Fibroblast of villous mesenchyme (primary cell): ENCODE results near the gene TBX6. TPM values are rescaled to one million over a fixed set of nuclear protein-coding genes. Genes with fewer than 3 reads are reported as not detected.

ENCODE experiments used
- DNase-seq: peaks from one replicate; pipeline ENCODE4 v3.0.0-alpha.2; 2010; ENCODE audit warnings: low read depth
- H3K4me3 ChIP-seq: 2 replicates; pipeline ENCODE4 v1.5.1; 2011; ENCODE audit warnings: low read depth, mild to moderate bottlenecking, low read length
- CTCF ChIP-seq: IDR thresholded peaks from 2 replicates; pipeline ENCODE4 v1.5.1; 2012; ENCODE audit warnings: low read depth, mild to moderate bottlenecking, low read length; ENCODE audit not compliant: insufficient read depth
- total RNA-seq: library from RNA; depleted of rRNA; stranded (reverse); fragments of >200 nt; gene quantifications from 2 replicates; pipeline ENCODE4 v1.2.3, GENCODE V29; 2012

TBX6 gene
- 0.32 and 0.43 TPM in 2 replicates for total RNA-seq

GRCh38 chr16:30091474-30092372, at the start of gene TBX6:
Gene TBX6 (minus strand): TSS chr16:30091924. CDS start chr16:30091193, 731 bp downstream.
- peak; percentile 78 for TF ChIP-seq CTCF
- peak; percentile 88 for DNase-seq
- peak within 1 kb of the TSS; percentile 61 for H3K4me3 ChIP-seq

- no peak for TF ChIP-seq CTCF
- H3K4me3 ChIP-seq, result no peak overlapping the region
- DNase-seq, result no peak
Observed at GRCh38 chr16:30139583-30140481, 48.1 kb upstream of the TBX6 start.

GRCh38 chr16:30137897-30138296, 46.2 kb upstream of the TBX6 start:
- no peak overlapping the region for H3K4me3 ChIP-seq
- no peak for DNase-seq
- TF ChIP-seq CTCF, result no peak

GRCh38 chr16:30136971-30137605, 45.4 kb upstream of the TBX6 start:
- H3K4me3 ChIP-seq, result no peak overlapping the region
- TF ChIP-seq CTCF, result no peak
- DNase-seq, result no peak

- no peak for DNase-seq
- no peak overlapping the region for H3K4me3 ChIP-seq
- no peak for TF ChIP-seq CTCF
Observed at GRCh38 chr16:30132591-30132990, 40.9 kb upstream of the TBX6 start.

- no peak overlapping the region for H3K4me3 ChIP-seq
- peak; percentile 17 for DNase-seq
- TF ChIP-seq CTCF, result no peak
Observed at GRCh38 chr16:30131869-30132475, 40.2 kb upstream of the TBX6 start.
